GM12873 (cell line): Measurements from ENCODE around the gene LMX1A.

Experiments used
- CTCF ChIP-seq: IDR thresholded peaks from 2 replicates; pipeline ENCODE4 v1.5.1; 2012; ENCODE audit warnings: low read depth, mild to moderate bottlenecking, moderate library complexity, low read length, control low read depth; ENCODE audit not compliant: insufficient read depth; ENCODE audit errors: missing control alignments

Gene LMX1A

GRCh38 chr1:165240492-165240891 is 116.0 kb downstream of the LMX1A start:
- no peak for TF ChIP-seq CTCF

GRCh38 chr1:165239873-165240272 is 116.6 kb downstream of the LMX1A start:
- TF ChIP-seq CTCF, result no peak

- TF ChIP-seq CTCF, result no peak
Observed at GRCh38 chr1:165235777-165236291, 120.7 kb downstream of the LMX1A start.

GRCh38 chr1:165235155-165235776 is 121.2 kb downstream of the LMX1A start:
- TF ChIP-seq CTCF, result no peak

DNA sequence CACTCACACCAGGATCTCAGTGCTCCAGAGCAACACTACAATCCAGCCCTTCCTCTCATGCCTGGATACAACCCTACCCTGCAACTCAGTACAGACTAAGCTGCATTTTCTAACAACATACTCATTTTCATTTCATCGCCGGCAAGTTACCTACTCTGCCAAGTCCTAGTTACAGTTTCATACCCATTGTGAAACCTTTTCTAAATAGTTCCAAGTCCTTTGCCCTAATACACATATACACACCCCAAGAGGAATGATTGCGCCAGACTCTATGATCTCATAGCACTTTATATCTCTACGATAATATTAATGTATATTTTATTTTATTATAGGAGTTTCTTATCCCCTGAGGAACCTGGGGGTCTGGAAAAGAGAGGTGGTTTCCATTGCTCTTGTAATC is 122.4 kb downstream of the LMX1A start:
- TF ChIP-seq CTCF, result no peak

DNA sequence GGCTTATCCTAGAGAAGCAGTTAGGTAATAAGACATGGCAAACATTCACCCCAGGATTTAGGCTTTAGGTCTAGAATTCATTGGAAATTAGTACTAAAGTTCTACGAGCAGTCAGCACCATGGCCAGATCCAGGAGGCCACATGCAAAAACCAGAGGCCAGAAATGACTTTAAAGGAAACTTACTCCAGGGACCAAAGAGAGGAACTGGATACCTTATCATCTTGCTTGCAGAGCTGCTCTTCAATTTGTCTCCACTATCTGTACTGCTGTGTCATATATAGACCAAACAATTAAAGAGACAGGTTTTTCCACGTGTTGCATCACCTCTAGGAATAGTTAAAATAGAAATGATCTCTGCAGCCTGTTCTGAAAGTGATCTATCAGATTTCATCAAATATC is 127.8 kb downstream of the LMX1A start:
- no peak for TF ChIP-seq CTCF

- TF ChIP-seq CTCF, result no peak
Observed at GRCh38 chr1:165228111-165228655, 128.3 kb downstream of the LMX1A start.
